Body of pancreas (tissue), 4 donors: ENCODE results near the gene SPAG7.

Experiments used
- POLR2A ChIP-seq, 3 donors: fragments of 450-650 bp; IDR thresholded peaks; one replicate each; pipeline ENCODE4 v1.6.1; 2016; ENCODE audit warnings: antibody characterized with exemption in 3 of 3, mild to moderate bottlenecking in 2 of 3
- TF ChIP-seq, protein P1 (sequence below), 7 experiments: fragments of 450-650 bp in 4 of 7; fragments of 200-600 bp in 3 of 7; sonication (generic) in 3 of 7; IDR thresholded peaks; one replicate each; pipeline ENCODE4 v1.5.1; 2016 to 2019; ENCODE audit warnings: antibody characterized with exemption in 7 of 7

DNA sequence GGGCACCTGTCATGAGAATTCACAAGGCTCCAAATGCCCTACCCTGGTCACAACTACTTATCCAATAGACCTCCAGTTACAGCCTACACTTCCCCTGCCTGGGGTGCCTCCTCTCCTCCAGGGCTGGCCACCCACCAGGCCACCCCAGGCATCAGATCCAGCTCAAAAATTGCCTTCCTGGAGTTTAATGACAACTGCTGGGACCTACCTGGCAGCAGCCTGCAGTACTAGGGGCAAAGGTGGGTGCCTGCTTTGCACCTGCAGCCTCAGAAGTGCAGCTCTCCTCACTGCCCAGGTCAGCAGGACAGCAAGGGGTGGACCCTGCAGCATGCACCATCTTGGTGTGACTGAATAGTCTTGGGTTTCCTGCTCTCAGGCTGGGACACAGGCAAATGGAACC is 32.0 kb downstream of the SPAG7 start:
- TF ChIP-seq, protein P1, sequence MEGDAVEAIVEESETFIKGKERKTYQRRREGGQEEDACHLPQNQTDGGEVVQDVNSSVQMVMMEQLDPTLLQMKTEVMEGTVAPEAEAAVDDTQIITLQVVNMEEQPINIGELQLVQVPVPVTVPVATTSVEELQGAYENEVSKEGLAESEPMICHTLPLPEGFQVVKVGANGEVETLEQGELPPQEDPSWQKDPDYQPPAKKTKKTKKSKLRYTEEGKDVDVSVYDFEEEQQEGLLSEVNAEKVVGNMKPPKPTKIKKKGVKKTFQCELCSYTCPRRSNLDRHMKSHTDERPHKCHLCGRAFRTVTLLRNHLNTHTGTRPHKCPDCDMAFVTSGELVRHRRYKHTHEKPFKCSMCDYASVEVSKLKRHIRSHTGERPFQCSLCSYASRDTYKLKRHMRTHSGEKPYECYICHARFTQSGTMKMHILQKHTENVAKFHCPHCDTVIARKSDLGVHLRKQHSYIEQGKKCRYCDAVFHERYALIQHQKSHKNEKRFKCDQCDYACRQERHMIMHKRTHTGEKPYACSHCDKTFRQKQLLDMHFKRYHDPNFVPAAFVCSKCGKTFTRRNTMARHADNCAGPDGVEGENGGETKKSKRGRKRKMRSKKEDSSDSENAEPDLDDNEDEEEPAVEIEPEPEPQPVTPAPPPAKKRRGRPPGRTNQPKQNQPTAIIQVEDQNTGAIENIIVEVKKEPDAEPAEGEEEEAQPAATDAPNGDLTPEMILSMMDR (IDR thresholded peaks at IDR 0.05), result no peak
- no peak for TF ChIP-seq POLR2A (IDR thresholded peaks at IDR 0.05)
